SH-SY5Y (cell line): Measurements from ENCODE around the gene AKR1B1.

ENCODE experiments used
- GATA2 ChIP-seq: IDR thresholded peaks from 2 replicates; pipeline ENCODE4 v1.6.1; 2011; ENCODE audit warnings: mild to moderate bottlenecking, low read depth, low read length
- GATA3 ChIP-seq: IDR thresholded peaks from 2 replicates; pipeline ENCODE4 v1.6.1; 2011; ENCODE audit warnings: low read depth, mild to moderate bottlenecking, low read length, moderate library complexity

Gene AKR1B1

DNA sequence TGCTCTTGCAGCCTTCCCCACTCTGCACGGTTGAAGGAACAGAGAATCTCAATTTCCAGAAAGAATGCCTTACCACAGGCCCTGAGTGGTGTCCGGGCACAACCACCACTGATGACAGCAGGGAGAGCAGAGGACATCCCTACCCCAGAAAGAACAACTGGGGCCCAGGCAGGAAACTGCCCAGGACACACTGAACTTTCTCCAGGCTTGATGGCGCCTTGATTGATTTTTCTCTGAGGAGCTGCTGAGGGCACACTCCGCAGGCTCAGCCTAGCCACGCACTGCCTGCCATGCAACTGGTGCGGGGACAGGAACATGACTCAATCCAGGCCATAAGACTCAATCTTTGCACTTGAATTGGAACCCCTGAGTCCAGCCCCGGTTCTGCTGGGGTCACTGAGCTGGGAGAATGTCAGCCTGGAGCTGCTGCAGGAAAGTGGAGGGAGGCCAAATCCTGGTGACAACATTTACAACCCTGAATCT is 5.9 kb downstream of the AKR1B1 start:
- no peak for TF ChIP-seq GATA3
- no peak for TF ChIP-seq GATA2

DNA sequence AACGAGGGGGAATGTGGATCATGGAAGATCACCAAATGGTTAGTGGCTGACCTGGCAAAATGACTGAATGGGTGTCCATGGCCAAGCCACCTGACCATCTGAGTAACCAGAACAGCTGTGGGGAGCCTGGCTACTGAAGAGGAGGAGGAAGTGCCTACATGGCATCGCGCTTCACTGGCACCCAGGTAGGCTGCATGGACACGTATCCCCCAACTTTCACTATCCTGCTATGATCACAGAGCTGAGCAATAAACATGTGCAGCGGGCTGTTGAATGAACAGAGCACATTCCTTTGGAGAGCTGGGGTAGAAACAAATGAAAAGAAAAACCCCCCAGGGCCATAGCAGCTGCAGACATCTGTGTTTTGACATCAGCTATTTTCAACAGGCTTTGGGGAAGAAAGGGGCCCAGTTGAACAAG is 6.5 kb downstream of the AKR1B1 start:
- TF ChIP-seq GATA3 (no peak), GATA2 (no peak)

DNA sequence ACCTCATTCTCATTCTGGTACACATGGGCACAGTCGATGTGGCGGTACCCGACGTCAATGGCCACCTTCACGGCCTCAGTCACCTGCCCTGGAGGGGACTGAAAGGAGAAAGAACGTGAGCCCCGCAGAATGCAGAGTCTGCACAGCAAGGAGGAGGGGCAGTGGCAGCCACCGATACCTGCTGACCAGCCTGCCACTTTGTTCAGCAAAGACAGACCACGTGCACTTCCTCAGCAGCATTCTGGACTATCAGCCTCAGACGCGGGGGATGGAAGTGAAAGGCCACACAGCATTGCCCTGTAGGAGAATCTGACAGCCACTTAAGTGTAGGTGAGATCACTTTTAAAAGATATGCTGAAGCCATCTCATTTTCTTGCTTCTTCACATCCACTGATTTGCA is 7.2 kb downstream of the AKR1B1 start:
- no peak for TF ChIP-seq GATA3
- TF ChIP-seq GATA2 = no peak

GRCh38 chr7:134450294-134451000 is 8.5 kb downstream of the AKR1B1 start:
- TF ChIP-seq GATA2 = no peak
- TF ChIP-seq GATA3 = no peak

- no peak for TF ChIP-seq GATA2
- no peak for TF ChIP-seq GATA3
Measured at GRCh38 chr7:134449680-134450079, 9.2 kb downstream of the AKR1B1 start.

GRCh38 chr7:134448356-134449229 is 10.3 kb downstream of the AKR1B1 start:
- TF ChIP-seq GATA3 (no peak), GATA2 (no peak)

DNA sequence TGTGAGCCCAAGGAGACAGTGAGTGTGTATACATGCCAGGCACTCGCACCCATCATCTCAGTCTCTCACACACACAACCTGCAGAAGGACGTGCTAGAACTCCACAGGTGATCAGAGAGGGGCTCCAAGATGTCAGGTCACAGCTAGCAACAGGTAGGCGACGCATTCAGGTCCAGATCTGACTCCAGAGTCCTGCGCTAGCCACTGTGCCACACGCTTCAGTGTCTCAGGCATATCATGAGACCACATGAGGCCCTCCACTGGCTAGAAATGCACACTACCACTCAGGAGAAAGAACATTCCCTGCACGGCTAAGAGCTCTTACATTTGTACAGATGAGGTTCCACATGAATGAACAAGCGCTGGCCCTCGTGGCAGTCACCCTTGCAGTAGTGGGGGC is 11.5 kb downstream of the AKR1B1 start:
- TF ChIP-seq GATA2 (no peak), GATA3 (no peak)

DNA sequence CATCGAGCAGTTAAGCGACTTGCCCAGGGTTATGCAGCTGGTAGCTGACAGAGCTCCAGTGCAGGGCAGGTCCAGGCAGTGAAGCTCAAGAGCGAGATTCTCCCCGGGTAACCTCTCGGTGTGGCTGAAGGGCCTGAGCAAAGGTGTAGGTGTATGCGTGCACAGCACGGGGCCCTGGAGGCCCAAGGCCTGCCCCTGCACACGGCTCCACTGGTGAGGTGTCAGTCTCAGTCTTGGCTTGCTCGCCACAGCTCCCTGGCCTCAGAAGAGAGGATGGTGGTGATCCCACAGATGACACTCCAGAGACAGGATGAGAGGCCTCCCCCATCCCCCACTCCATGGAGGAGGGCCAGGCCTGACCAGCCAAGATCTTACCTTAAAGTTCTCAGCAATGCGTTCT is 12.0 kb downstream of the AKR1B1 start:
- TF ChIP-seq GATA3 = no peak
- TF ChIP-seq GATA2 = no peak

DNA sequence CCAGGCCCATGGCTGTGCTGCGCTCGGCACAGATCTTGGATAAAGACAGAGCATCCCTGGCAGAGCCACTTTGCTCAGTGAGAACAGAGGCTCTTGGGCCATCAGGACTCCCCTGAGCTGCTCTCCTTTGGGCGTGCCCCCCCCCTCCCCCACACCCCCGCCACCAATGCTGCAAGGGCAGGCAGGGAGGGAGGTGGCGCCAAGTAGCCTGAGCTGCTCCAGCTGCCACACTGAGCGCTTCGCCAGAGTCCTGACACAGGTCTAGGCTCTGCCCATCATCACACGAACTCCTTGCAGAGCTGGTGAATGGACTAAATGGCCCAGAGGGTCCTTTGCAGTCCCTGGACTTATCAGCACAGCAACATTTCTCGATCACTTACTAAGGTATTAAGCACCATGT is 12.5 kb downstream of the AKR1B1 start:
- TF ChIP-seq GATA2 = no peak
- TF ChIP-seq GATA3 = no peak

GRCh38 chr7:134444961-134445315 is 14.0 kb downstream of the AKR1B1 start:
- TF ChIP-seq GATA2 (no peak), GATA3 (no peak)

DNA sequence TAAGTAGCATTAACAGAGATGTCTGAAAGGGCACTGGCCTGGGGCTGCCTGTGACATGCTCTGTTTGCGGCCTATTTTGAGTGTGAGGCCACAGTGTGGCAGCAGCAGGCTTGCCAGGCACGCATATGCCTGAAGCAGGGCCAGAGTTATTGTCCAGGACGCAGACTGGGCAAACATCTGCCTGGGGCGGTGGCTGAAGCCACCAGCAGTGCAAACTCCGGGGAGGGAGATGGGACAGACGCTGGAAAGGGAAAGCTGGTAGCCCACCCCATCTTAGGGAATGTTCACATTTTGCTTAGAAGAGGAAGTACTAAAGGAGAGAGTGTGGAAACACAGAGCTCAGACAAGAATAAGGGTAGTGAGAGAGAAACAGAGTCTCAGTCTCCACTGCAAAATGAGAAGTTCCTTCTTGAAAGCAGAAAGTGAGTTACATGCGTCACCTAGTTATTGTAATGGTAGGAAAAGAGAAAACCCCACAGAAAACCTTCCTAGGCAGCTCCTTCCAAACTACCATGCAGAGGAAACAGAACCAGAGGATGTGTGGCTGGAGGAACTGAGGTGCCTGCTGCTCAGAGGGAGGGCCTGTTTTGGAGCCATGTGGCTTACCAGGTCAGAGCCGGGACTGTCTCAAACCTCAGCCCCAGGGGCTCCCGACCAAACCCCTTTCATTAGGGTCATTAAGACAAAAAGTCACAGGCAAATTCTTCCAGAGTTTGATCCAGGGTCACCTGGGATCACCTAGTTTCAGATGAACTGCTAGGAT is 14.5 kb downstream of the AKR1B1 start:
- TF ChIP-seq GATA3 (no peak), GATA2 (no peak)

- no peak for TF ChIP-seq GATA3
- no peak for TF ChIP-seq GATA2
Measured at GRCh38 chr7:134443396-134444070, 15.4 kb downstream of the AKR1B1 start.

DNA sequence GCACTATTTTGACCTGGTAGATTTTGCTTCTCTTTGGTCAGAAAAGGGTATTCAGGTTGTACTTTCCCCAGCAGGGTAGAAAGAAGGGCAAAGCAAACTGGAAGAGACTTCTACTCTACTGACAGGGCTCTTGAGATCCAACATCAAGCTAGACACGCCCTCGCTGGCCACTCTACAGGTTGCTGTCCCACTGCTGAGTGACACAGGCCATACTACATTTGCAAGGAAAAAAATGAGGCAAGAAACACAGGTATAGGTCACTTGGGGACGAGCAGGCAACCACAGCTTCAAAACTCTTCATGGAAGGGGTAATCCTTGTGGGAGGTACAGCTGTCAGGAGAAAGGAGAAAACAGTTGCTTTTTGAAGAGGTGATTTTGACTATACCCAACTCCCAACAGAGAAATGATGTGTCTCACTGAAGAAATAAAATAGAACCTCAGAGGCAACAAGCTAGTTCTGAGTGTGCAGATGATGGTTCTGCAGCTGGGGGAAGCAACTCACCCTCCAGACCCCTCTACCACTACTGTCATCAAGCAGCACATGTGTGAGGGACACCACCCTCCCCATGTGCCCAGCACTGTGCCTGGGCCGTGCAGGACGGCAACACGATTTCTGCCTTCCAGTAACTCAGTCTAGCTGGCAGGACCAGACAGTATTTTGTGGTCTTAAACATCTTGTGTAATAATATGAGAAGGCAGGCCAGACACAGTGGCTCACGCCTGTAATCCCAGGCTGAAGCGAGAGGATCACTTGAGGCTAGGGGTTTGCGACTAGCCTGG is 16.3 kb downstream of the AKR1B1 start:
- TF ChIP-seq GATA2 = no peak
- no peak for TF ChIP-seq GATA3
